ENCODE data around the gene FIBCD1.

Gene FIBCD1

GRCh38 chr9:130938652-130939404 lies at the start of gene FIBCD1:
FIBCD1 (minus strand) TSS chr9:130939247; CDS start chr9:130938607, 640 bp downstream.
- DNase-seq (ENCODE audit: insufficient read length, low spot score) (no peak), FAIRE-seq (no peak)
- no peak for TF ChIP-seq CTCF (IDR thresholded peaks at IDR 0.05; ENCODE audit: insufficient read depth, missing control alignments)

- no peak for FAIRE-seq
- TF ChIP-seq CTCF (IDR thresholded peaks at IDR 0.05; ENCODE audit: insufficient read depth, missing control alignments), result no peak
Measured at GRCh38 chr9:130988400-130988747, 49.3 kb upstream of the FIBCD1 start.

GRCh38 chr9:130987738-130988399 lies 48.8 kb upstream of the FIBCD1 start:
- TF ChIP-seq CTCF (IDR thresholded peaks at IDR 0.05; ENCODE audit: insufficient read depth, missing control alignments), result no peak
- FAIRE-seq (no peak), DNase-seq (ENCODE audit: insufficient read length, low spot score) (no peak)

More at GRCh38 chr9:130988400-130988747, 49.3 kb upstream of the FIBCD1 start:
- DNase-seq (ENCODE audit: insufficient read length, low spot score), result no peak

- FAIRE-seq (no peak), DNase-seq (ENCODE audit: insufficient read length, low spot score) (no peak)
- TF ChIP-seq CTCF (IDR thresholded peaks at IDR 0.05; ENCODE audit: insufficient read depth, missing control alignments), result no peak
Measured at GRCh38 chr9:130987054-130987453, 48.0 kb upstream of the FIBCD1 start.

GRCh38 chr9:130986356-130986965 lies 47.4 kb upstream of the FIBCD1 start:
- TF ChIP-seq CTCF (IDR thresholded peaks at IDR 0.05; ENCODE audit: insufficient read depth, missing control alignments), result no peak
- no peak for FAIRE-seq
- DNase-seq (ENCODE audit: insufficient read length, low spot score), result no peak

- no peak for FAIRE-seq
- no peak for DNase-seq (ENCODE audit: insufficient read length, low spot score)
Measured at GRCh38 chr9:130985606-130986162, 46.6 kb upstream of the FIBCD1 start.

More at GRCh38 chr9:130985606-130986162, 46.6 kb upstream of the FIBCD1 start:
- TF ChIP-seq CTCF (IDR thresholded peaks at IDR 0.05; ENCODE audit: insufficient read depth, missing control alignments), result no peak
